Lower leg skin (tissue), 3 donors: ENCODE measurements around the gene TCF7L2.

ENCODE experiments used
- CTCF ChIP-seq, 3 donors: fragments of 450-650 bp; IDR thresholded peaks; one replicate each; pipeline ENCODE4 v1.5.1; 2016; ENCODE audit warnings: antibody characterized with exemption in 3 of 3, mild to moderate bottlenecking in 3 of 3, moderate library complexity in 2 of 3
- POLR2A ChIP-seq, 2 donors: fragments of 450-650 bp; IDR thresholded peaks; one replicate each; pipeline ENCODE4 v1.6.1; 2016 to 2017; ENCODE audit warnings: antibody characterized with exemption in 2 of 2, mild to moderate bottlenecking in 1 of 2, moderate library complexity in 1 of 2

DNA sequence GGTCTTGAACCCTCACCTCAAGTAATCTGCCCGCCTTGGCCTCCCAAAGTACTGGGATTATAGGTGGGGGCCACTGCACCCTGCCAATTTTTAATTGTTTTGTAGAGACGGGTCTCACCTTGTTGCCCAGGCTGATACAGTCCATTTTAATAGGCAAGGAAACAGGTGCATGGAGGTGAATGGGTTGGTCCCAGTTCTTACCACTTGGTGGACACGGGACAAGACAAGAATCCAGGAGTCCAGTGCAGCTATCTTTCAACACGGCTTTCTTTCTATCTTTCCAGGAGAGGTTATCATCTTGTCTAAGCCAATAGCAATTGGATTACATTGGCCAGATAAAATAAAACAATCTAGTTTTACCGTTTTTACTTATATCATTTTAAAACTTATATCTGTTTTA, 23.8 kb downstream of the TCF7L2 start:
- TF ChIP-seq CTCF (IDR thresholded peaks at IDR 0.05), result no peak
- TF ChIP-seq POLR2A (IDR thresholded peaks at IDR 0.05), result no peak
